GM12892 (cell line): ENCODE data around the gene PMM2.
A peak's percentile ranks its signal among the peaks of the same experiment; 100 is the strongest.

Experiments used
- DNase-seq: peaks from one replicate; pipeline ENCODE4 v3.0.0; 2011; ENCODE audit not compliant: insufficient read length
- FAIRE-seq: peaks from 2 replicates; lab custom pipeline; 2011; peaks lifted over from hg19 to GRCh38; lab: Jason Lieb, UNC
- POLR2A ChIP-seq: IDR thresholded peaks from 2 replicates; pipeline ENCODE4 v1.6.1; 2011; ENCODE audit warnings: low read depth, low read length, control low read depth
- POLR2AphosphoS5 ChIP-seq: IDR thresholded peaks from 2 replicates; pipeline ENCODE4 v1.6.1; 2011; ENCODE audit warnings: low read depth, low read length, control low read depth
- TAF1 ChIP-seq: IDR thresholded peaks from 2 replicates; pipeline ENCODE4 v1.6.1; 2011; ENCODE audit warnings: low read depth, mild to moderate bottlenecking, control low read depth, low read length, borderline replicate concordance

The PMM2 gene

DNA sequence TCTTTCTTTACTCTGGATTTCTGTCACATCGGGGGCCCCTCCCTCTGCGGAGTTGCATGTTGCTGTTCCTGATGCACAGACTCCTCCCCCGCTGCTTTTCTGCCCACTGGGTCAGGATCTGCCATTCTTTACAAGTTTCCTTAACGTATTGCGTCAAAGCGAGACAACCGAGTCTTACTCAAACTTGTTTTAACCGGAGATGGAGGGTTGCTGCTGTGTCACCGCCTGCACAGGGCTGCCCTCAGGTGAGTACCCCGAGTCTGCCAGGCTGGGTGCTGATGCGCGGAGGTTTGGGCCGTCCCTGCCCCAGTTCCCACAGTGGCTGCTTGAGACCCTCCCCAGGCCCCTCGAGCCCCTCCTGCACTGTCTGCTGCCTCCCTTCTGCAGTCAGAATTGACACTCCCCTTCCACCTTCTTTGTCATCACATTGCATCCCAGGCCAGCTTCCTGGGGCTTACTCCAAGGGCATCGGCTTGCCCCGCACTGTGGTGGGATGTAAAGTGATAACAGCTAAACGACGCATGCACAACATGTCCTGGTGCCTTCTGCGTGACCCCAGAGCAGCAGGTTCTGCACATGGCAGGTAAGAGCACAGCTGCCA, 51.9 kb downstream of the PMM2 start:
- FAIRE-seq, result no peak
- TF ChIP-seq POLR2A, result no peak
- 0 out of 2 replicates have a peak, but pooled peaks have one; percentile 21 for TF ChIP-seq POLR2AphosphoS5
- TF ChIP-seq TAF1, result no peak
- DNase-seq, result no peak

DNA sequence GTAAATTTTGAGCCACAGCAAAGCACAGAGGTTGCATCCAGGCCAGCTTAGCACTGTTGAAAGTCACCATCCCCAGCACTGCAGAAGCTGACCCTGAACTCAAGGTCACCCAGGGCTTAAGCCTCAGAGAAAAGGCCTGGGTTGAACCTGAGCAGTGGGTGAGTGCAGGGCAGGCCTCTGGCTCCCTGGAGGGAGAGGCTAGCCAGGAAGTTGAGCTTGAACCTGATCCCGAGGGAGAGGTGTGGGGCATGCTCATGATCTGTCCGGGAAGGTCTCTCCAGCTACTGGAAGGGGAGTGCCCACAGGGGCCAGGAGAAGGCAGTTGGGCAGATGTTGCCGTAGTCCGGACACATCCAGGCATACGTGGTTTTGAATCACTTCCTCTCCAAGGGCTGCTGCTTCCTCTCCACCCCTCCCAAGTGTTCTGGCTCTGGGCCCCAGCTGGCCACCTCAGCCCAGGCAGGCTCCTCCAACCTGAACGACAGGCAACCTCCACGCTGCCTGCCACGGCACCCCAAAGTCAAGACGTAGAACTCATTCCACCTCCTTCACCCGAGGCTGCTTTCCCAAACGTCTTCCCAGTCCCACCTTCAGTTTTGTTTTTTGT, 52.7 kb downstream of the PMM2 start:
- no peak for TF ChIP-seq TAF1
- peak; percentile 55 for TF ChIP-seq POLR2A
- peak; percentile 53; the same call in 1 of the 2 replicates for TF ChIP-seq POLR2AphosphoS5
- DNase-seq (no peak), FAIRE-seq (no peak)

DNA sequence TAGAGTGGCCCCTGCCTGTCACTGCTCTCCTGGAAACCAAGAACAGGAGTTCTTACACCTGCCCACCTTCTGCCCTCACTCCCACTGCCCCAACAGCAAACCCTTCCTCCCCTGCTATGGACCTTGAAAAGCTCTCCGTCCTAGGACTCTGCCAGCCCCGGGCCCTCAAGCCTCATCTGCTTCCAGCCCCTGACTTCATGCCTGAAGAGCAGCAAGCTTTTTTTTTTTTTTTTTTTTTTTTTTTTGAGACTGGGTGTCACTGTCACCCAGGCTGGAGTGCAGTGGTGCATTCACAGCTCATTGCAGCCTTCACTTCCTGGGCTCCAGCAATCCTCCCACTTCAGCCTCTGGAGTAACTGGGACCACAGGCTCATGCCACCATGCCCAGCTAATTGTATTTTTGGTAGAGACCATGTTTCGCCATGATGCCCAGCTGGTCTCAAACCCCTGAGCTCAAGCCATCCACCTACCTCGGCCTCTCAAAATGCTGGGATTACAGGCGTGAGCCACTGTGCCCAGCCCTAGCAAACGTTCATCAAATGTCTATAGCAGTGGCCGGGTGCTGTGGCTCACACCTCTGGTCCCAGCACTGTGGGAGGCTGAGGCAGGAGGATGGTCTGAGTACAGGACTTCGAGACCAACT, 54.2 kb downstream of the PMM2 start:
- FAIRE-seq (no peak), DNase-seq (no peak)
- TF ChIP-seq POLR2AphosphoS5, result no peak
- TF ChIP-seq TAF1, result no peak
- peak; percentile 28; the same call in 1 of the 2 replicates for TF ChIP-seq POLR2A

DNA sequence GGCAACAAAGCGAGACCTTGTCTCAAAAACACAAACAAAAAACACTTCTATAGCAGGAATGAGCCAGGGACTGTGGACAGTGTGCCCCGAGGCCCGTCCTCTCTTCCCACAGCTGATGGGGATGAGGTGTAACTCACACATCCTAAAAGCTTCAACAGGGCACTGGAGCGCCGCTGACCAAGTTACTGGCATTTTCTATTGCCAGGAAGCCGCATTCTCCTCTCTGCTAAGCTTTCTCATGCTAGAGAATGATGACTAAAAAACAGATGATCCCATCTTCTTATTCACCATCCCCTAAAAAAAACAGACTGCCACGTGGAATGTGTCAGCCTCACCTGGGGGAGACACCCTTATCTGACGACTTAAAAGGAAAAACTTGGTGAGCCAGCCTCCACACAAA, 54.9 kb downstream of the PMM2 start:
- DNase-seq (no peak), FAIRE-seq (no peak)
- TF ChIP-seq POLR2A (no peak), POLR2AphosphoS5 (no peak), TAF1 (no peak)

DNA sequence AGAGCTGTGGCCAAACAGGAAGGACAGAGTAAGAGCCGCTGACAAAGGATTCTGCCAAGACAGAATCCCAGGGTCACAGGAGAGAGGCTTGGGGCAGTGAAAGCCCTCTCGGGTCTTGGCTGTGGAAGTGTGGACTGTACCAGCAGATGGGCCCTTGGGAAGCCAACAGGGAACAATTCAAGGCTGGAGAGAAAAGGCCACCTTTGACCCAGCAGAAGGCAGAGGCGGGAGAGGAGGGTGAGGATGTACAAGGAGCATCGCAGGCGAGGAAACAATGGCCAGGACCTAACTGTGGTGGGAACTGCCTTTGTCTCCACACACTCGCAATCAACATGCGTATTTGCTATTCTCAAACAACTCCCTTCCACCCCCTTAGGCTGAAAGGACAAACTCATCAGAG, 55.5 kb downstream of the PMM2 start:
- DNase-seq (no peak), FAIRE-seq (no peak)

DNA sequence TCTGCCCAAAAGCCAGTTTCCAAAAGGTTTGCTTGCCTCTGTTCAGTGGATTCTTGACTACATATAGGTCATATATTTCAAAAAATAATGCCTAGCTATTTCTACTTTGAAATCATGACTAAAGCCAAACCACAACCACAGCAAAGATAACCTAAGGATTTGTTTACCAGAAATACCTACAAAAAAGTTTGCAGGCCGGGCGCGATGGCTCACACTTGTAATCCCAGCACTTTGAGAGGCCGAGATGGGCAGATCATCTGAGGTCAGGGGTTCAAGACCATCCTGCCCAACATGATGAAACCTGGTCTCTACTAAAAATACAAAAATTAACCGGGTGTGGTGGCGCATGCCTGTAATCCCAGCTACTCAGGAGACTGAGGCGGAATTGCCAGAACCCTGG, 56.0 kb downstream of the PMM2 start:
- FAIRE-seq (no peak), DNase-seq (no peak)
- TF ChIP-seq POLR2AphosphoS5 (no peak; the same call in 1 of the 2 replicates), TAF1 (no peak), POLR2A (no peak)

More for the DNA sequence above, 55.5 kb downstream of the PMM2 start:
- TF ChIP-seq POLR2AphosphoS5 (no peak; the same call in 1 of the 2 replicates), POLR2A (no peak), TAF1 (no peak)

DNA sequence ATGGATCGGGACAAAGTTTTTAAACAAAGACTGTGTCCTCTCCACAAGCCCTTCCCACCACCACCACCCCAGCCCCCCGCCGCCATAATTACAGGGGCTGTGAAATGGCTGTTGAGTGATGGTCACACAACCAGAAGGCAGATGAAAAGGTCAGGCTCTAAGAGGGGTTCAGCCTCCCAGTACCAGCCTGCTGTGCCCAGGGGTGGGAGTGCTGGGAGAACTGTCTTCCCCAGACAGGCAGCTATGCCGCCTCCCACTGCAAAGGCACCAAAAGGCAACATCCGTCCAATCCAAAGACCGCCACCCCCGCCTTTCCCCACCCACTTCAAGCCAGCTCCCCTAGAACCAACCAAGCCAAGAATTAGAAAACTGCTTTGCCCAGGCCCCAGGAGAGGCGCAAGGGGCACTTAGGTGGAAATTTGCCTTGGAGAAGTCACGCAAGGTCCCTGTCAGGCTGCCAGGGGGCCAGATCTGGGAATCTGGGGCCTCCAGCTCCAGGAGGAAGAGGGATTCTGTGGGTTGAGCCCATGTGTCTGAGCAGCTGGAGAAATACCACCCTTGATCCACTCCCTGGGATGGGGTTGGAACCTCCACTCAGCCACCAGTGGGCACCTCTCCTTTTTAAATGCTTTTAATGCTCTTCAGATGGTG, 56.8 kb downstream of the PMM2 start:
- DNase-seq, result no peak
- FAIRE-seq, result no peak
- no peak for TF ChIP-seq POLR2AphosphoS5
- no peak for TF ChIP-seq TAF1
- no peak; the same call in 1 of the 2 replicates for TF ChIP-seq POLR2A

DNA sequence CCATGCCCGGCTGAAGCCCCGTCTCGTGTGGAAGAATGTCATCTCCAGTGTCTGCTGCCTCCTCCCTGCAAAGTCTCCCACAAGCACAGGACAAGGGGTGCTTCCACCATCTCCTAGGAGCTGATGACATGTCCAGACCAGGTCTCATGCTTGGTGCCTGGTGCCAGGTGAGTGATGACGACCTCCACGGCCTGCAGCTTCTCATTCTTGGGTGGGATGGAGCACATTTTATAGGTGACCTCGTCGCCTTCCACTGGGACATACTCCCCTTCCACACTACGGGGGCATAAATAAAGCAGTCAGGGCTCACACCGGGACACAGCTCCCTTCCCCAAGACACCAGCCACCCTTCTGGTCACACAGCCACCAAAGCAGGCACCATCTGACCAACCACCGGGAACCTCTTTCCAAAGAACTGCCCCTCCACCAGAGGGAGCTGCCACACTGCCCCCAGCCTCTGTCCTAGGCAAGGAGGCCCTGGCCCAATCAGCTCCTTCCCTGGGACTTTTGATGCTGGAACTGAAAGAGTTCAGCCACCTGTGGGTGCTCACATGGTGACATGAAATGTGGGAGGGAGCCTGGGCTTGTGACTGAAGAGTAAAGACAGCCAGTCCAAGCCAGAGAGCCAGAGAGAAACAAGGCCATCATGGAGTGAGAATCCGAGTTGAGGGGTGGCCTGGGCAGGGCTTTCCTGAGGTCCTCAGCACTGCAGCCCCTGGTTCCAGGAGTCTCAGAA, 57.6 kb downstream of the PMM2 start:
- FAIRE-seq, result no peak
- no peak for TF ChIP-seq POLR2AphosphoS5
- no peak for TF ChIP-seq TAF1
- no peak; the same call in 1 of the 2 replicates for TF ChIP-seq POLR2A
- no peak for DNase-seq

DNA sequence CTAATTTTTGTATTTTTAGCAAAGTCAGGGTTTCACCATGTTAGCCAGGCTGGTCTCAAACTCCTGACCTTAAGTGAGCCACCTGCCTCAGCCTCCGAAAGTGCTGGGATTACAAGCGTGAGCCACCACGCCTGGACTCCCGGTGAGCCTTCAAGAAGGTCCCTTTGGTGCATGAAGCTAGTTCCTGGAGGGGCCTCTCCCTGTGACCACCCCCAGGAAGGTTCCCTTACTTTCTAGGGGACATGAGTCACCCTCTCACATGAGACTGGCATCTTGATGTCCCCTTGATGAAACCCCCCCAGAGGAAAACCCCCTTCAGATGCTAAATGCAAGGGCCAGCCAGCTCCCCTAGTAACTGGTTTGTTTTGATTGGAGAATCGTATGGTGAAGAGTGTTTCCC, 58.3 kb downstream of the PMM2 start:
- TF ChIP-seq POLR2A (no peak), POLR2AphosphoS5 (no peak), TAF1 (no peak)
- FAIRE-seq (no peak), DNase-seq (no peak)

DNA sequence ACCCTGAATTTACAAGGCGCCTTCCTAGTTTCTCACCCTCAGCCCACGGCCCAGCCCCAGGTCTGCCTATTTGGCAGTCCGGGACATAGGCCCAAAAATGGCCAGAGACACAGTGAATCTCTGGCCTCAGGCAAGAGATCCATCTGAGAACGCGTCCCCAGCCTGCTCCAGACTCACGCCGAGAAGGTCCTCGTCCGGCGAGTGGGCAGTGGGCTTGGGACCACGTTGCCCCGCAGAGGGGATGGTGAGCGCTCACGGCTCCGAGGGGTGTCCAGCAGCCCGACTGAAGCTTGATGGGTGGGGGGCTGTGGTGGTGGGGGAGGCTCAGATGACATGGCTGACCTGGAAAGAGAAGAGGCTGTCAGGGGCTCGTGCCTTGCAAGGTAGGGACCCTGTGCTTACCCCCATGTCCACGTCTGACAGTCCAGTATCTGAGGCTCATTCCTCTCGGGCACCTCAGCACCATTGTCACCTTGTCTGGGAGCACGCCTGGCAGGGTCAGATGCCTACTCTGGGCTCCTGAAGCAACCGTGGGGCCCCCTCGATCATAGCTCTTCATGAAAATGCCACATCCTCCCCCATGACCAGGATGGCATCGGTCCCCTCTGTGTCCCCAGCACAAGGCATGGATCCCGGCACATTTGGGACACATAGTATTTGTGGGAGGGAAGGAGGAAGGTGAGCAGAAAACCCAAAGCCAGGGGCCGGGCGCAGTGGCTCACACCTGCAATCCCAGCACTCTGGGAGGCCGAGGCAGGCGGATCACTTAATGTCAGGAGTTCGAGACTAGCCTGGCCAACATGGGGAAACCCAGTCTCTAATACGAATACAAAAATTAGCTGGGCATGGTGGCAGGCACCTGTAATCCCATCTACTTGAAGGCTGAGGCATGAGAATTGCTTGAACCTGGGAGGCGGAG, 61.6 kb downstream of the PMM2 start:
- no peak; the same call in 1 of the 2 replicates for TF ChIP-seq POLR2AphosphoS5
- TF ChIP-seq TAF1, result no peak
- no peak for TF ChIP-seq POLR2A
- DNase-seq, result no peak
- no peak for FAIRE-seq
